ENCODE results near the gene SND1.
"Not testable (repeated sequence)": the region's sequence is repeated elsewhere in the genome, so short reads cannot be mapped to it uniquely, and the experiment has no call there.

SND1 gene

GRCh38 chr7:127891144-127891543 is 239.2 kb downstream of the SND1 start:
- DNase-seq (ENCODE audit: low read depth), result no peak

GRCh38 chr7:127891854-127892438 is 240.0 kb downstream of the SND1 start:
- DNase-seq (ENCODE audit: low read depth), result no peak

GRCh38 chr7:127892488-127893314 is 240.7 kb downstream of the SND1 start:
- DNase-seq (ENCODE audit: low read depth), result no peak

GRCh38 chr7:127893547-127893946 is 241.6 kb downstream of the SND1 start:
- no peak for DNase-seq (ENCODE audit: low read depth)

- DNase-seq (ENCODE audit: low read depth), result no peak
Observed at GRCh38 chr7:127894588-127894987, 242.6 kb downstream of the SND1 start.

- no peak for DNase-seq (ENCODE audit: low read depth)
Observed at GRCh38 chr7:127895360-127895759, 243.4 kb downstream of the SND1 start.

GRCh38 chr7:127895814-127896280 is 243.9 kb downstream of the SND1 start:
- no peak for DNase-seq (ENCODE audit: low read depth)

GRCh38 chr7:127896659-127897058 is 244.7 kb downstream of the SND1 start:
- DNase-seq (ENCODE audit: low read depth), result no peak

GRCh38 chr7:127897704-127898454 is 245.9 kb downstream of the SND1 start:
- DNase-seq (ENCODE audit: low read depth), result no peak

- DNase-seq (ENCODE audit: low read depth), result no peak
Observed at GRCh38 chr7:127899411-127899810, 247.4 kb downstream of the SND1 start.

GRCh38 chr7:127900141-127900540 is 248.1 kb downstream of the SND1 start:
- DNase-seq (ENCODE audit: low read depth), result no peak

- no peak for DNase-seq (ENCODE audit: low read depth)
Observed at GRCh38 chr7:127900732-127901685, 249.0 kb downstream of the SND1 start.

GRCh38 chr7:127901895-127902703 is 250.1 kb downstream of the SND1 start:
- no peak for DNase-seq (ENCODE audit: low read depth)

GRCh38 chr7:127902753-127903152 is 250.8 kb downstream of the SND1 start:
- DNase-seq (ENCODE audit: low read depth), result not testable (repeated sequence)

- no peak for DNase-seq (ENCODE audit: low read depth)
Observed at GRCh38 chr7:127903892-127904669, 252.1 kb downstream of the SND1 start.

GRCh38 chr7:127904670-127904985 is 252.6 kb downstream of the SND1 start:
- DNase-seq (ENCODE audit: low read depth), result no peak

GRCh38 chr7:127905021-127905420 is 253.0 kb downstream of the SND1 start:
- DNase-seq (ENCODE audit: low read depth), result no peak

- no peak for DNase-seq (ENCODE audit: low read depth)
Observed at GRCh38 chr7:127905491-127906330, 253.7 kb downstream of the SND1 start.

Data from stimulated activated CD8-positive, alpha-beta memory T cell treated with anti-CD3 and anti-CD28 coated beads, Interleukin-12 subunit alpha, Interleukin-12 subunit beta, amount 100 ng/mL, for 1 hour (primary cell).